Thyroid gland (tissue), 4 donors: Measurements from ENCODE around the gene TRPC4.
"Not testable (repeated sequence)": the region's sequence is repeated elsewhere in the genome, so short reads cannot be mapped to it uniquely, and the experiment has no call there.

Source experiments
- POLR2A ChIP-seq, 2 donors: fragments of 450-650 bp; IDR thresholded peaks; one replicate each; pipeline ENCODE4 v1.6.1; 2017; ENCODE audit warnings: antibody characterized with exemption in 2 of 2, mild to moderate bottlenecking in 2 of 2, moderate library complexity in 1 of 2
- TF ChIP-seq, protein P1 (sequence below), 6 experiments: fragments of 200-600 bp in 3 of 6; fragments of 450-650 bp in 3 of 6; sonication (generic) in 3 of 6; IDR thresholded peaks; one replicate each; pipeline ENCODE4 v1.5.1; 2016 to 2019; ENCODE audit warnings: antibody characterized with exemption in 6 of 6, mild to moderate bottlenecking in 2 of 6, inconsistent platforms in 1 of 6, moderate library complexity in 1 of 6

GRCh38 chr13:37589381-37589780 is 280.2 kb downstream of the TRPC4 start:
- not testable (repeated sequence) for TF ChIP-seq POLR2A (IDR thresholded peaks at IDR 0.05)
- TF ChIP-seq, protein P1, sequence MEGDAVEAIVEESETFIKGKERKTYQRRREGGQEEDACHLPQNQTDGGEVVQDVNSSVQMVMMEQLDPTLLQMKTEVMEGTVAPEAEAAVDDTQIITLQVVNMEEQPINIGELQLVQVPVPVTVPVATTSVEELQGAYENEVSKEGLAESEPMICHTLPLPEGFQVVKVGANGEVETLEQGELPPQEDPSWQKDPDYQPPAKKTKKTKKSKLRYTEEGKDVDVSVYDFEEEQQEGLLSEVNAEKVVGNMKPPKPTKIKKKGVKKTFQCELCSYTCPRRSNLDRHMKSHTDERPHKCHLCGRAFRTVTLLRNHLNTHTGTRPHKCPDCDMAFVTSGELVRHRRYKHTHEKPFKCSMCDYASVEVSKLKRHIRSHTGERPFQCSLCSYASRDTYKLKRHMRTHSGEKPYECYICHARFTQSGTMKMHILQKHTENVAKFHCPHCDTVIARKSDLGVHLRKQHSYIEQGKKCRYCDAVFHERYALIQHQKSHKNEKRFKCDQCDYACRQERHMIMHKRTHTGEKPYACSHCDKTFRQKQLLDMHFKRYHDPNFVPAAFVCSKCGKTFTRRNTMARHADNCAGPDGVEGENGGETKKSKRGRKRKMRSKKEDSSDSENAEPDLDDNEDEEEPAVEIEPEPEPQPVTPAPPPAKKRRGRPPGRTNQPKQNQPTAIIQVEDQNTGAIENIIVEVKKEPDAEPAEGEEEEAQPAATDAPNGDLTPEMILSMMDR (IDR thresholded peaks at IDR 0.05), result not testable (repeated sequence)
